DOHH2 (cell line): ENCODE measurements around the gene RTF2.

Experiments
- EZH2phosphoT487 ChIP-seq: fragments of 200-600 bp; sonication (generic); IDR thresholded peaks from 2 replicates; pipeline ENCODE4 v1.6.1; 2017; ENCODE audit warnings: borderline replicate concordance, mild to moderate bottlenecking, antibody characterized with exemption, low read length, moderate library complexity, mixed read lengths
- TF ChIP-seq, protein P1 (sequence below): fragments of 200-600 bp; sonication (generic); IDR thresholded peaks from one replicate; pipeline ENCODE4 v1.5.1; 2014; ENCODE audit warnings: antibody characterized with exemption, mild to moderate bottlenecking, low read depth, low read length; ENCODE audit not compliant: poor library complexity, severe bottlenecking

DNA sequence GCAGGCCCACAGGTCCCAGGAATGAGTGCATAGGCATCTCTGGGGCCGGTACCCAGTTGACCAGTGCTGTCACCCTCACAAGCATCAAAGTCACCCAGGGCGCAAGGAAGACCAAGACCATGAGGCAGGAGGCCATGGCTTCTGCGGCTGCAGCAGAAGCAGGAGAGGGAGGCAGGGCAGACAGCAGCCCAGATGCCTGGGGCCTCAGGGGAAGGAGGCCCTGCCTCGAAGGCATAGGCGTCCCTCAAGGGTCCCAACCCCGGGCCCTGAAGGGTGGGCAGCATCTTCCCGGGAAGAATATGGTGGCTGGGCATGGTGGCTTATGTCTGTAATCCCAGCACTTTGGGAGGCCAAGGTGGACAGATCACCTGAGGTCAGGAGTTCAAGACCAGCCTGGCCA lies 59.1 kb downstream of the RTF2 start:
- TF ChIP-seq, protein P1, sequence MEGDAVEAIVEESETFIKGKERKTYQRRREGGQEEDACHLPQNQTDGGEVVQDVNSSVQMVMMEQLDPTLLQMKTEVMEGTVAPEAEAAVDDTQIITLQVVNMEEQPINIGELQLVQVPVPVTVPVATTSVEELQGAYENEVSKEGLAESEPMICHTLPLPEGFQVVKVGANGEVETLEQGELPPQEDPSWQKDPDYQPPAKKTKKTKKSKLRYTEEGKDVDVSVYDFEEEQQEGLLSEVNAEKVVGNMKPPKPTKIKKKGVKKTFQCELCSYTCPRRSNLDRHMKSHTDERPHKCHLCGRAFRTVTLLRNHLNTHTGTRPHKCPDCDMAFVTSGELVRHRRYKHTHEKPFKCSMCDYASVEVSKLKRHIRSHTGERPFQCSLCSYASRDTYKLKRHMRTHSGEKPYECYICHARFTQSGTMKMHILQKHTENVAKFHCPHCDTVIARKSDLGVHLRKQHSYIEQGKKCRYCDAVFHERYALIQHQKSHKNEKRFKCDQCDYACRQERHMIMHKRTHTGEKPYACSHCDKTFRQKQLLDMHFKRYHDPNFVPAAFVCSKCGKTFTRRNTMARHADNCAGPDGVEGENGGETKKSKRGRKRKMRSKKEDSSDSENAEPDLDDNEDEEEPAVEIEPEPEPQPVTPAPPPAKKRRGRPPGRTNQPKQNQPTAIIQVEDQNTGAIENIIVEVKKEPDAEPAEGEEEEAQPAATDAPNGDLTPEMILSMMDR = no peak
- TF ChIP-seq EZH2phosphoT487 = no peak
